ENCODE results near the gene FOXR1. TPM values are rescaled to one million over a fixed set of nuclear protein-coding genes. Genes with fewer than 3 reads are reported as not detected.

FOXR1 gene
- not detected in 2 replicates for total RNA-seq (2014; rRNA removed; shearing (Covaris generic))

- no peak within 1 kb of the TSS for H3K27ac ChIP-seq
- no peaks in the 10 kb centered on the region for H3K4me1 ChIP-seq
- DNase-seq, result no peak
These were observed at the start of gene FOXR1 for GRCh38 chr11:118971646-118972045. FOXR1 (plus strand) TSS chr11:118971761; CDS start chr11:118971932, 171 bp downstream.

GRCh38 chr11:118921929-118922744 is 49.4 kb upstream of the FOXR1 start:
- H3K27ac ChIP-seq, result no peak overlapping the region
- DNase-seq, result no peak

More at GRCh38 chr11:118971646-118972045, at the start of gene FOXR1:
- Histone ChIP-seq H3K4me3 (no peak within 1 kb of the TSS), H3K27me3 (no peaks in the 10 kb centered on the region), H3K36me3 (no peaks in the 10 kb centered on the region), H3K9me3 (replicated peaks) (no peaks in the 10 kb centered on the region)

GRCh38 chr11:118922745-118923627 is 48.6 kb upstream of the FOXR1 start:
- Histone ChIP-seq H3K36me3 (no peaks in the 10 kb centered on the region), H3K27ac (no peak overlapping the region), H3K9me3 (replicated peaks) (no peaks in the 10 kb centered on the region), H3K27me3 (no peaks in the 10 kb centered on the region), H3K4me1 (peaks cover 45% of the 10 kb centered on the region), H3K4me3 (no peak overlapping the region)
- DNase-seq, result no peak

More at GRCh38 chr11:118921929-118922744, 49.4 kb upstream of the FOXR1 start:
- Histone ChIP-seq H3K36me3 (no peaks in the 10 kb centered on the region), H3K4me3 (no peak overlapping the region), H3K4me1 (peaks cover 40% of the 10 kb centered on the region), H3K27me3 (no peaks in the 10 kb centered on the region), H3K9me3 (replicated peaks) (no peaks in the 10 kb centered on the region)

GRCh38 chr11:118923721-118924587 is 47.6 kb upstream of the FOXR1 start:
- H3K27me3 ChIP-seq, result no peaks in the 10 kb centered on the region
- H3K9me3 ChIP-seq (replicated peaks), result no peaks in the 10 kb centered on the region
- DNase-seq, result no peak
- no peaks in the 10 kb centered on the region for H3K36me3 ChIP-seq
- no peak overlapping the region for H3K27ac ChIP-seq
- peak overlapping the region; percentile 76 for H3K4me3 ChIP-seq
- peaks cover 47% of the 10 kb centered on the region for H3K4me1 ChIP-seq

- DNase-seq, result peak; percentile 57 to 61
- H3K27ac ChIP-seq, result no peak overlapping the region
- H3K36me3 ChIP-seq, result no peaks in the 10 kb centered on the region
- no peaks in the 10 kb centered on the region for H3K27me3 ChIP-seq
- H3K4me1 ChIP-seq, result peaks cover 39% of the 10 kb centered on the region
- no peaks in the 10 kb centered on the region for H3K9me3 ChIP-seq (replicated peaks)
- peak overlapping the region; percentile 76 for H3K4me3 ChIP-seq
These were observed 46.7 kb upstream of the FOXR1 start for GRCh38 chr11:118924591-118925585.

- H3K9me3 ChIP-seq (replicated peaks), result no peaks in the 10 kb centered on the region
- peaks cover 12% of the 10 kb centered on the region for H3K4me1 ChIP-seq
- DNase-seq, result no peak
- H3K36me3 ChIP-seq, result no peaks in the 10 kb centered on the region
- H3K27ac ChIP-seq, result no peak overlapping the region
- H3K4me3 ChIP-seq, result peak overlapping the region; percentile 68; the same call in 1 of the 2 replicates
- H3K27me3 ChIP-seq, result no peaks in the 10 kb centered on the region
These were observed 43.9 kb upstream of the FOXR1 start for GRCh38 chr11:118927554-118928100.

GRCh38 chr11:118928101-118928869 is 43.3 kb upstream of the FOXR1 start:
- peak; percentile 83 to 90 for DNase-seq
- H3K27me3 ChIP-seq, result no peaks in the 10 kb centered on the region

GRCh38 chr11:118928870-118929500 is 42.6 kb upstream of the FOXR1 start:
- no peak overlapping the region for H3K27ac ChIP-seq
- H3K27me3 ChIP-seq, result no peaks in the 10 kb centered on the region
- H3K36me3 ChIP-seq, result no peaks in the 10 kb centered on the region
- H3K9me3 ChIP-seq (replicated peaks), result no peaks in the 10 kb centered on the region
- peak overlapping the region; percentile 68 for H3K4me3 ChIP-seq
- H3K4me1 ChIP-seq, result peaks cover 11% of the 10 kb centered on the region
- DNase-seq, result peak in 1 of 2 experiments; percentile 71

More at GRCh38 chr11:118928101-118928869, 43.3 kb upstream of the FOXR1 start:
- Histone ChIP-seq H3K27ac (no peak overlapping the region), H3K4me3 (peak overlapping the region; percentile 68), H3K9me3 (replicated peaks) (no peaks in the 10 kb centered on the region), H3K36me3 (no peaks in the 10 kb centered on the region), H3K4me1 (peaks cover 11% of the 10 kb centered on the region)

GRCh38 chr11:118929501-118930093 is 42.0 kb upstream of the FOXR1 start:
- Histone ChIP-seq H3K27me3 (no peaks in the 10 kb centered on the region), H3K27ac (no peak overlapping the region), H3K4me3 (peak overlapping the region; percentile 68), H3K36me3 (no peaks in the 10 kb centered on the region), H3K4me1 (peaks cover 11% of the 10 kb centered on the region), H3K9me3 (replicated peaks) (no peaks in the 10 kb centered on the region)
- peak; percentile 83 to 84 for DNase-seq

GRCh38 chr11:118930094-118930712 is 41.4 kb upstream of the FOXR1 start:
- Histone ChIP-seq H3K27ac (no peak overlapping the region), H3K36me3 (no peaks in the 10 kb centered on the region), H3K9me3 (replicated peaks) (no peaks in the 10 kb centered on the region), H3K4me3 (peak overlapping the region; percentile 68), H3K27me3 (no peaks in the 10 kb centered on the region), H3K4me1 (peaks cover 11% of the 10 kb centered on the region)
- DNase-seq, result peak; percentile 53 to 76

- H3K4me1 ChIP-seq, result peaks cover 8% of the 10 kb centered on the region
- no peaks in the 10 kb centered on the region for H3K9me3 ChIP-seq (replicated peaks)
- DNase-seq, result no peak
- no peaks in the 10 kb centered on the region for H3K36me3 ChIP-seq
- no peak overlapping the region for H3K27ac ChIP-seq
- H3K27me3 ChIP-seq, result no peaks in the 10 kb centered on the region
- no peak overlapping the region for H3K4me3 ChIP-seq
These were observed 40.0 kb upstream of the FOXR1 start for GRCh38 chr11:118931571-118931970.
